ENCODE data around the gene AGAP1.

AGAP1 gene

GRCh38 chr2:235527806-235528469 lies 34.1 kb downstream of the AGAP1 start:
- Histone ChIP-seq H3K9me3 (ENCODE audit: control insufficient read depth, insufficient read depth, low read length) (no peaks in the 10 kb centered on the region), H3K27me3 (ENCODE audit: control insufficient read depth, low read length) (no peaks in the 10 kb centered on the region), H3K36me3 (ENCODE audit: control insufficient read depth, low read length) (no peaks in the 10 kb centered on the region), H3K9me2 (replicated peaks; ENCODE audit: control insufficient read depth, low read length) (no peaks in the 10 kb centered on the region), H3K27ac (ENCODE audit: low read depth, low read length) (no peak overlapping the region), H3K79me2 (ENCODE audit: control insufficient read depth, low read length) (no peaks in the 10 kb centered on the region), H3K4me1 (ENCODE audit: control insufficient read depth, low read length) (no peaks in the 10 kb centered on the region), H3F3A (ENCODE audit: control insufficient read depth, insufficient read depth) (no peaks in the 10 kb centered on the region), H3K4me2 (ENCODE audit: low read length) (no peak overlapping the region), H4K20me1 (ENCODE audit: control insufficient read depth, insufficient read depth, low read depth, low read length) (no peaks in the 10 kb centered on the region), H3K4me3 (ENCODE audit: low read length) (no peak overlapping the region)
- no peak for TF ChIP-seq CTCF (IDR thresholded peaks at IDR 0.05; ENCODE audit: low read depth, low read length, poor library complexity, severe bottlenecking)
- TF ChIP-seq EZH2phosphoT487 (IDR thresholded peaks at IDR 0.05; ENCODE audit: borderline replicate concordance, low read length): no peak

- Histone ChIP-seq H3K9me2 (replicated peaks; ENCODE audit: control insufficient read depth, low read length) (no peaks in the 10 kb centered on the region), H3F3A (ENCODE audit: control insufficient read depth, insufficient read depth) (no peaks in the 10 kb centered on the region), H3K4me2 (ENCODE audit: low read length) (no peak overlapping the region), H3K79me2 (ENCODE audit: control insufficient read depth, low read length) (no peaks in the 10 kb centered on the region), H3K4me1 (ENCODE audit: control insufficient read depth, low read length) (no peaks in the 10 kb centered on the region), H3K27me3 (ENCODE audit: control insufficient read depth, low read length) (no peaks in the 10 kb centered on the region), H4K20me1 (ENCODE audit: control insufficient read depth, insufficient read depth, low read depth, low read length) (no peaks in the 10 kb centered on the region), H3K4me3 (ENCODE audit: low read length) (no peak overlapping the region), H3K9me3 (ENCODE audit: control insufficient read depth, insufficient read depth, low read length) (no peaks in the 10 kb centered on the region), H3K27ac (ENCODE audit: low read depth, low read length) (no peak overlapping the region), H3K36me3 (ENCODE audit: control insufficient read depth, low read length) (no peaks in the 10 kb centered on the region)
- no peak for TF ChIP-seq EZH2phosphoT487 (IDR thresholded peaks at IDR 0.05; ENCODE audit: borderline replicate concordance, low read length)
These were observed 35.8 kb downstream of the AGAP1 start for GRCh38 chr2:235529621-235530020.

- no peaks in the 10 kb centered on the region for H4K20me1 ChIP-seq (ENCODE audit: control insufficient read depth, insufficient read depth, low read depth, low read length)
- H3K4me3 ChIP-seq (ENCODE audit: low read length): no peak overlapping the region
- no peak overlapping the region for H3K4me2 ChIP-seq (ENCODE audit: low read length)
- H3F3A ChIP-seq (ENCODE audit: control insufficient read depth, insufficient read depth): no peaks in the 10 kb centered on the region
- H3K9me3 ChIP-seq (ENCODE audit: control insufficient read depth, insufficient read depth, low read length): no peaks in the 10 kb centered on the region
- H3K27ac ChIP-seq (ENCODE audit: low read depth, low read length): no peak overlapping the region
- H3K4me1 ChIP-seq (ENCODE audit: control insufficient read depth, low read length): no peaks in the 10 kb centered on the region
- H3K36me3 ChIP-seq (ENCODE audit: control insufficient read depth, low read length): no peaks in the 10 kb centered on the region
- no peaks in the 10 kb centered on the region for H3K9me2 ChIP-seq (replicated peaks; ENCODE audit: control insufficient read depth, low read length)
- no peak for TF ChIP-seq CTCF (IDR thresholded peaks at IDR 0.05; ENCODE audit: low read depth, low read length, poor library complexity, severe bottlenecking)
- TF ChIP-seq EZH2phosphoT487 (IDR thresholded peaks at IDR 0.05; ENCODE audit: borderline replicate concordance, low read length): no peak
- H3K79me2 ChIP-seq (ENCODE audit: control insufficient read depth, low read length): no peaks in the 10 kb centered on the region
- H3K27me3 ChIP-seq (ENCODE audit: control insufficient read depth, low read length): no peaks in the 10 kb centered on the region
These were observed 36.9 kb downstream of the AGAP1 start for GRCh38 chr2:235530735-235531134.

- Histone ChIP-seq H3K4me3 (ENCODE audit: low read length) (no peak overlapping the region), H4K20me1 (ENCODE audit: control insufficient read depth, insufficient read depth, low read depth, low read length) (no peaks in the 10 kb centered on the region)
These were observed 38.5 kb downstream of the AGAP1 start for GRCh38 chr2:235532307-235532706.

More at GRCh38 chr2:235532307-235532706, 38.5 kb downstream of the AGAP1 start:
- H3K9me2 ChIP-seq (replicated peaks; ENCODE audit: control insufficient read depth, low read length): no peaks in the 10 kb centered on the region
- no peaks in the 10 kb centered on the region for H3K4me1 ChIP-seq (ENCODE audit: control insufficient read depth, low read length)
- no peaks in the 10 kb centered on the region for H3F3A ChIP-seq (ENCODE audit: control insufficient read depth, insufficient read depth)
- no peaks in the 10 kb centered on the region for H3K27me3 ChIP-seq (ENCODE audit: control insufficient read depth, low read length)
- H3K4me2 ChIP-seq (ENCODE audit: low read length): no peak overlapping the region
- H3K36me3 ChIP-seq (ENCODE audit: control insufficient read depth, low read length): no peaks in the 10 kb centered on the region
- no peak for TF ChIP-seq EZH2phosphoT487 (IDR thresholded peaks at IDR 0.05; ENCODE audit: borderline replicate concordance, low read length)
- TF ChIP-seq CTCF (IDR thresholded peaks at IDR 0.05; ENCODE audit: low read depth, low read length, poor library complexity, severe bottlenecking): no peak
- no peak overlapping the region for H3K27ac ChIP-seq (ENCODE audit: low read depth, low read length)
- no peaks in the 10 kb centered on the region for H3K79me2 ChIP-seq (ENCODE audit: control insufficient read depth, low read length)
- H3K9me3 ChIP-seq (ENCODE audit: control insufficient read depth, insufficient read depth, low read length): no peaks in the 10 kb centered on the region

Measured in DOHH2 (cell line).